Esophagus (tissue), 2 donors: ENCODE data around the gene RHEBL1. TPM values are rescaled to one million over a fixed set of nuclear protein-coding genes. Genes with fewer than 3 reads are reported as not detected.

Source experiments
- H3K27ac ChIP-seq, 2 donors: one replicate each; pipeline ENCODE4 v1.5.1; 2013; ENCODE audit warnings: low read depth in 2 of 2, mild to moderate bottlenecking in 2 of 2, inconsistent platforms in 1 of 2, low read length in 1 of 2, moderate library complexity in 1 of 2
- H3K27me3 ChIP-seq, 2 donors: one replicate each; pipeline ENCODE4 v1.6.1; 2013; ENCODE audit warnings: low read length in 2 of 2, control low read depth in 1 of 2, mild to moderate bottlenecking in 1 of 2; ENCODE audit not compliant: insufficient read depth in 2 of 2, control insufficient read depth in 1 of 2
- H3K36me3 ChIP-seq, 2 donors: one replicate each; pipeline ENCODE4 v1.6.1; 2013; ENCODE audit warnings: low read length in 1 of 2; ENCODE audit not compliant: control insufficient read depth in 2 of 2, insufficient read depth in 2 of 2
- H3K4me1 ChIP-seq, 2 donors: one replicate each; pipeline ENCODE4 v1.6.1; 2013; ENCODE audit warnings: low read length in 1 of 2; ENCODE audit not compliant: control insufficient read depth in 2 of 2, insufficient read depth in 2 of 2
- H3K4me3 ChIP-seq, 2 donors: one replicate each; pipeline ENCODE4 v1.5.1; 2013; ENCODE audit warnings: low read length in 2 of 2, mild to moderate bottlenecking in 2 of 2, low read depth in 1 of 2, moderate library complexity in 1 of 2
- H3K9me3 ChIP-seq, 2 donors: one replicate each; pipeline ENCODE4 v1.6.1; 2013; ENCODE audit warnings: mild to moderate bottlenecking in 2 of 2, low read depth in 1 of 2, low read length in 1 of 2, moderate library complexity in 1 of 2; ENCODE audit not compliant: control insufficient read depth in 2 of 2, insufficient read depth in 1 of 2
- WGBS, 2 donors: extraction: QIAGEN DNeasy Blood & Tissue Kit; methylation state at CpG; one replicate each; pipeline ENCODE4 v1.1.7; 2013; 5-methylcytosine and 5-hydroxymethylcytosine counted together
- polyA plus RNA-seq, 2 donors: library from polyadenylated mRNA; stranded (reverse); fragments of 200-250 nt; gene quantifications; one replicate each; pipeline ENCODE4 v1.2.3, GENCODE V29; 2013
- donor health status: healthy with polysubstance abuse.
- donor health status: Bipolar disorder and iron deficiency.

Gene RHEBL1
- polyA plus RNA-seq, 2 donors = 0.24 to 0.39 TPM

DNA sequence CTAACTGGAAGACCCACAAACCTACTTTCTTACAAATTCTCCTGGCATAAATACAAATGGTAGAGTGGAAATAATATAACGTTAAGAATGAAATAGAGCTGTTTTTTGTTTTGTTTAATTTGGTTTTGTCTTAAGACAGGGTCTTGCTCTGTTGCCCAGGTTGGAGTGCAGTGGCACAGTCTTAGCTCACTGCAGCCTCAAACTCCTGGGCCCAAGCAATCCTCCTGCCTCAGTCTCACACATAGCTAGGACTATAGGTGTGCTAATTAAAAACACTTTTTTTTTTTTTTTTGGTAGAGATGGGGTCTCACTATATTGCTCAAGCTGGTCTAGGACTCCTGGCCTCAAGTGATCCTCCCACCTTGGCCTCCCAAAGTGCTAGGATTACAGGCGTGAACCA, 28.9 kb upstream of the RHEBL1 start:
- Histone ChIP-seq H3K9me3 (peaks cover 0 to 2% of the 10 kb centered on the region in 2 donors), H3K36me3 (peaks cover 26 to 36% of the 10 kb centered on the region in 2 donors), H3K4me3 (no peak overlapping the region), H3K27ac (no peak overlapping the region), H3K27me3 (peaks cover 0 to 11% of the 10 kb centered on the region in 2 donors), H3K4me1 (peaks cover 2 to 6% of the 10 kb centered on the region in 2 donors)
- WGBS, 2 donors = 89 to 90% methylated on average over 2 of the region's 2 CpGs

DNA sequence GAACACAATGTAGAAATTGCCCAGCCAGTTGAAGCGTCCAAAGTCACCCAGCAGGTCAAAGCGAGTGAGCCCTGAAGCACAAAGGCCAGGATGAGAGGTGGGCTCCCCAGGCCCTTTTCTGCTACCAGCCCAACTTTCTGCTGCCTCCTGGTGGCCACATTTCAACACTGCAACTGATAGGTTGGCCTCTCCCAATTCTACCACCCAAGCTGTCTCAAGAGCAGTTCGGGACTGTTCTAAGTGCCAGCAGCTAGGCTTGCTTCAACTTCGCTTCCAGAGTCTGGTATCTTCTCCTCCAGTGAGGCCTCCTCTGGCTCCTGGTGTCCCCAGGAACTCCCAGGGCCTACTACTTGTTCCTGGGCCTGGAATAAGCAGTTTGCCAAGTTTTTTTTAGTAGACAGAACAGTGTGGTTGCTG, 28.3 kb upstream of the RHEBL1 start:
- H3K27ac ChIP-seq = no peak overlapping the region
- no peak overlapping the region for H3K4me3 ChIP-seq
- WGBS, 2 donors = 57 to 65% methylated on average over 4 of the region's 4 CpGs
- peaks cover 2 to 6% of the 10 kb centered on the region in 2 donors for H3K4me1 ChIP-seq
- H3K9me3 ChIP-seq = peaks cover 0 to 2% of the 10 kb centered on the region in 2 donors
- H3K36me3 ChIP-seq = peaks cover 25 to 31% of the 10 kb centered on the region in 2 donors
- peaks cover 0 to 11% of the 10 kb centered on the region in 2 donors for H3K27me3 ChIP-seq

DNA sequence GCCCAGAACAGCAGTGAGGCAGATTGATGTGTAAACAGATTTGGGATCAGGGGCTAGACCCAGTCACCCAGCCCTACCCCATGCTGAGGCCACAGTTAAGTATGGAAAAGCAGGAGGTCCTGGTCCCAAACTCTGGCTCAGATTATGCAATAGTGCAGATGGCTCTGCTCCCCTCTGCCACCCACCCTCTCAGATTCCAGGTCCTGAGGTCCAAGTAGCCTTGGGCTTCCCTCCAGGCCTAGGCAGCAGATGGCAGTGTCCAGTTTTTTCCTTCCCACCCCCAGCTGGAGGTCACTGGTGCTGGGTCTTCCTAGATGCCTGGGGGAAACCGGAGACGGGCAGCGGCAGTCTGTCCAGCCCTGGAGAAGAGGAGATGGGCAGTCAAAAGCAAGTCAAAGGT, 27.6 kb upstream of the RHEBL1 start:
- Histone ChIP-seq H3K27ac (no peak overlapping the region), H3K36me3 (peaks cover 18 to 25% of the 10 kb centered on the region in 2 donors), H3K27me3 (peaks cover 0 to 11% of the 10 kb centered on the region in 2 donors), H3K4me1 (peaks cover 2 to 6% of the 10 kb centered on the region in 2 donors), H3K4me3 (no peak overlapping the region), H3K9me3 (peaks cover 0 to 2% of the 10 kb centered on the region in 2 donors)
- WGBS, 2 donors = 84 to 85% methylated on average over 3 of the region's 3 CpGs

DNA sequence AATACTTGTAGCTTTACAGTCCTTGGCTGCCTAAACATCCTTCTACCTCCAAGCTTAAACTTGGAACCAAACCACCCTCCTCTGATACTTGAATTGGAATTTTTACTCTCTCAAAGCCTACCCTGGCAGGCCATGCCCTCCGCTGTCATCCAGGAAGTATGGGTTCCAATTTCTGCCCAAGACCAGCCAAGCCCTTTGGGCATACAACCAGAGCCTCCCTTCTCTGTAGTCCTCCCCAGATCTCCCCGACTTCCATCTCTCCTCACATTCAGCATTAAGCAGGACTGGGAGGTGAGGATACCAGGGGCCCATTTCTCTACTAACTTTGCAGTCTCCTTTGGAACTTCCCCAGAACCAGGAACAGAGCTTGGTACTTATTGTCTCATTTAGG, 25.2 kb upstream of the RHEBL1 start:
- Histone ChIP-seq H3K4me1 (peaks cover 16 to 17% of the 10 kb centered on the region in 2 donors), H3K9me3 (no peaks in the 10 kb centered on the region), H3K4me3 (no peak overlapping the region), H3K36me3 (peaks cover 7 to 8% of the 10 kb centered on the region in 2 donors), H3K27me3 (peaks cover 9 to 23% of the 10 kb centered on the region in 2 donors), H3K27ac (no peak overlapping the region)
- 47 to 59% methylated on average over 2 of the region's 2 CpGs for WGBS, 2 donors

DNA sequence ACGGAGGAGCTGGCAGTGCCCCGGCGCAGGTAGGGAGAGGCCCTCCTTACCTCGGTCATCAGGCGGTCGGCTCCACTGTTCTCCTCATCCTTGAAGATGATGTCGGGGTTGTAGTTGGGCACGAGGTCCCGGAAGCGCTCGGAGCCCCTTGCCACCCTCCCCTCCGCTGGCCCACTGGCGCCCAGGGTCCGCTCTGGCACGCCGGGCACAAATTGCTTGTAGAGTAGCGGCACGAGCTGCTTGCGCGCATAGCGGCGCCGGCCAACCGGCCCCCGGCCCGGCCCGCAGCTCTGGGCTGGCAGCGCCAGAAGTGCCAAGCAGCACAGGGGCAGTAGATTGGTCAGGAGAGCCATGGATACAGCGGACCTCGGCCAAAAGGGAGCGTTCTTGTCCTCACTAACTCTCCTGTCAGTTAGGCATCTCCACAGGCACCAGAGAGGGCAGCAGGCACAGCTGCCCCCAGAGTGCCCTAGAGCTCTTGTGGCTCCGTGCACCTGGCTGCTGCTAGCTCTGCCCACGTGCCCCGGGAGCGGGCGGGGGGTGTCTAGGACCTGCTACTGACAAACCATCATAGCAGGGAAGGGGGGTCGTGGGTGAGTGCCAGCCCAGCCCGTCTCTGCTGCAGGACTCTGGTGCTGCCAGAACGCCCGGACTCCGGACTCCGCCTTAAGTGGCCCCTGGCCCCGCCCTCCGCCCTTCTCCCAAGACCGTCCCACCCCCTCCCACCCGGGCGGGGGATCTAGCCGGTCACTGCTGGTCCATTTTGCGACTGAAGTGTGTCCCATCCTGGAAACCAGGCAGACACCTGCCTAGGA, 24.6 kb upstream of the RHEBL1 start, which contains the start of gene DHH:
TSS of gene DHH (minus strand) at position 642 of the 815 bp plus-strand sequence. CDS start at position 353, 289 bp downstream.
- 3% methylated on average over 46 to 49 of the region's 49 CpGs for WGBS, 2 donors
- peak within 1 kb of the TSS in 1 of 2 donors; percentile 20 for H3K4me3 ChIP-seq
- H3K27ac ChIP-seq = no peak within 1 kb of the TSS
- H3K9me3 ChIP-seq = no peaks in the 10 kb centered on the region
- peaks cover 7 to 8% of the 10 kb centered on the region in 2 donors for H3K36me3 ChIP-seq
- H3K4me1 ChIP-seq = peaks cover 18 to 22% of the 10 kb centered on the region in 2 donors
- peaks cover 9 to 23% of the 10 kb centered on the region in 2 donors for H3K27me3 ChIP-seq

DNA sequence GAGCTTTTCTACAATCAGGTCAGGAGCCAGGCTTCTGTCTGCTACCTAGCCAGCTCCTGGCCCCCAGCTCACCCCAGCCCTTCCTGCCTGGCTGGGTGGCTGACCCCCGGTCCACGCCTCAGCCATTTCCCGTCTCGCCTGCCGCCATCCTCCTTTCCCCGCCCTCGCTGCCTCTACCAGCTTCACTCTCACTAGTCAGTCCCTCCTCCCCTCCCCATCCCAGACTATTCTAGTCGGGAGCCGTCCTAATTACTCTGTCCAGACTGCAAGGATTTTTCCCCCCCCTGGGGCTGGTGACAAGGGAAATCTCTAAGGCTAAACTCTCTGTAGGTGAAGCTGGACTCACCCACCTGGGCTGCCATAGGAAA, 24.0 kb upstream of the RHEBL1 start:
- Histone ChIP-seq H3K4me1 (peaks cover 18 to 22% of the 10 kb centered on the region in 2 donors), H3K27me3 (peaks cover 12 to 23% of the 10 kb centered on the region in 2 donors), H3K36me3 (peaks cover 7 to 8% of the 10 kb centered on the region in 2 donors), H3K4me3 (no peak overlapping the region), H3K27ac (no peak overlapping the region), H3K9me3 (no peaks in the 10 kb centered on the region)
- 3 to 4% methylated on average over 9 of the region's 9 CpGs for WGBS, 2 donors

DNA sequence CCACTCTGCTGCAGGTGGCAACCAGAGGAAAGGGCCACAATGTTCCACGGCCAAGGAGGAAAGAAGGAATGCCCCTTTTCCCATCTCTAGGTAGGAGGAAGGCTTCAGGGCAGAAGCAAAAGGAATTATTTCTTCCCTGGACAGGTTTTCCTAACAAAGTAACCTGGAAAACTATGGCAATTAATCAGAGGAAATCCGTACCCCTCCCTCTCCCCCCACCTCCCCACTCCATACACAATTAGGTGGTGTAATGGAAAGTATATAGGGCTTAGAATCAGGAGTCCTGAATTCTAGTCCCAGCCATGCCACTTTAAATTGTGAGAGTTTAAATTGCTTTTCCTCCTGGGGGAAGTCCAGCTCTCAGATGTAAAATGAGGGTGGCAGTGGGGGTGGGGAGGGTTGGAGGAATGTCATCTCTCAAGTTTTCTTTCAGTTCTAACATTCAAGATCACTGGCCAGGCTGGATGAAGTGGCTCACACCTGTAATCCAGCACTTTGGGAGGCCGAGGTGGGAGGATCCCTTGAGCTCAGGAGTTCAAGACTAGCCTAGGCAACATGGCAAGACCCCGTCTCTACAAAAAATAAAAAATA, 23.1 kb upstream of the RHEBL1 start:
- WGBS, 2 donors = 53 to 54% methylated on average over 4 of the region's 4 CpGs

DNA sequence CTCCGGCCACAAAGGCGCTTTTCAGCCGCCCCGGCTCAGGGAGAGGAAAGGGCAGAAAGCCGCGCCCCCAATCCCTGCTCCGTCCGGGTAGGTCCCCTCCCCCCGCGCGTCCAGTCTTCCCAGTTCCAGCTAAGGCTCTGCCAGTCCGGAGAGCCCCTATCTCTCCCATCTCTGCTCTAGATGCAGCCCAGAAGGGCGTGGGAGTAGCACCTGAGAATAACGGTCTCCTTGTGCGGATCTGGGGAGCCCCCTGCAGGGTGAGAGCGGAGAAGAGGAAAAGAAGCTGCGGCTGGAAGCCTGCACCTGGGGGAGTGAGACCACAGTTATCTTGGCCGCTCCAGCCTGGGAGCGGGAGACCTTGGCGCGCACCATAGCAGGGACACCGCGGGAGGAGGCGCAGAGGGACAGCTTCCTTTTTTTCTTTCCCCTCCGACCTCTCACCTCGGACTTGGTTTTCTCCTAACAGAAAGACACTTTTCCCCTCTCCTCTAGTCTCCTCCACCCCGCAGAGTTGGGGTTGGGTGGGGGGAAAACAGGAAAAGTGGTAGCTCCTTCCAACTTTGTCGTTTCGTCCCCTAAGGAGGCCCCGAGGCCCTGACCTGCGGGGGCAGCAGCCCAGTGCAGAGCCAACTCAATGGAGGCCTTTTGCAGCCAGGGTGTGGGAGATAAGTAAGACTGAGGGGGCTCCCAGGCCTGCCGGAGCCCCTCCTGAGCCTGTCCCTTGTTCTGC, 22.5 kb upstream of the RHEBL1 start:
- 5 to 7% methylated on average over 29 to 32 of the region's 32 CpGs for WGBS, 2 donors
- no peak overlapping the region for H3K4me3 ChIP-seq
- H3K36me3 ChIP-seq = peaks cover 2 to 4% of the 10 kb centered on the region in 2 donors
- H3K4me1 ChIP-seq = peaks cover 18 to 24% of the 10 kb centered on the region in 2 donors
- H3K27ac ChIP-seq = no peak overlapping the region
- no peaks in the 10 kb centered on the region for H3K9me3 ChIP-seq
- peaks cover 12 to 23% of the 10 kb centered on the region in 2 donors for H3K27me3 ChIP-seq

More for the DNA sequence above, 23.1 kb upstream of the RHEBL1 start:
- Histone ChIP-seq H3K27ac (no peak overlapping the region), H3K4me1 (peaks cover 18 to 24% of the 10 kb centered on the region in 2 donors), H3K36me3 (peaks cover 7 to 8% of the 10 kb centered on the region in 2 donors), H3K9me3 (no peaks in the 10 kb centered on the region), H3K4me3 (no peak overlapping the region), H3K27me3 (peaks cover 12 to 23% of the 10 kb centered on the region in 2 donors)

DNA sequence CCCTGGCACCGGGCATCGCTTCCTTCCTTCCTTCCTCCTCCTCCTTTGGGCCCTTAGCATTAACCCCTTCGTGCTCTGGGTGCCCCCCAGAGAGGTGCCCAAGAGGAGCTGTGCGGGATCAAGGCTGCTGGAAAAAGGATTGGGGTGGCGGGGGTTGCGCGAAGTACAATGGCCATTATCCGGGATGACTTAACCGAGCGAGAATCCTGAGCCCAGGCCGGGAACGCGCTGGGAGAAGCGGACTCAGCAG, 22.0 kb upstream of the RHEBL1 start:
- H3K27me3 ChIP-seq = peaks cover 12 to 23% of the 10 kb centered on the region in 2 donors
- no peak overlapping the region for H3K4me3 ChIP-seq
- H3K27ac ChIP-seq = no peak overlapping the region
- WGBS, 2 donors = 1 to 3% methylated on average over 14 of the region's 14 CpGs
- H3K36me3 ChIP-seq = no peaks in the 10 kb centered on the region
- H3K4me1 ChIP-seq = peaks cover 18 to 24% of the 10 kb centered on the region in 2 donors
- no peaks in the 10 kb centered on the region for H3K9me3 ChIP-seq
